Measurements from ENCODE around the gene CSTPP1.
"Not testable (repeated sequence)": the region's sequence is repeated elsewhere in the genome, so short reads cannot be mapped to it uniquely, and the experiment has no call there.

The CSTPP1 gene

DNA sequence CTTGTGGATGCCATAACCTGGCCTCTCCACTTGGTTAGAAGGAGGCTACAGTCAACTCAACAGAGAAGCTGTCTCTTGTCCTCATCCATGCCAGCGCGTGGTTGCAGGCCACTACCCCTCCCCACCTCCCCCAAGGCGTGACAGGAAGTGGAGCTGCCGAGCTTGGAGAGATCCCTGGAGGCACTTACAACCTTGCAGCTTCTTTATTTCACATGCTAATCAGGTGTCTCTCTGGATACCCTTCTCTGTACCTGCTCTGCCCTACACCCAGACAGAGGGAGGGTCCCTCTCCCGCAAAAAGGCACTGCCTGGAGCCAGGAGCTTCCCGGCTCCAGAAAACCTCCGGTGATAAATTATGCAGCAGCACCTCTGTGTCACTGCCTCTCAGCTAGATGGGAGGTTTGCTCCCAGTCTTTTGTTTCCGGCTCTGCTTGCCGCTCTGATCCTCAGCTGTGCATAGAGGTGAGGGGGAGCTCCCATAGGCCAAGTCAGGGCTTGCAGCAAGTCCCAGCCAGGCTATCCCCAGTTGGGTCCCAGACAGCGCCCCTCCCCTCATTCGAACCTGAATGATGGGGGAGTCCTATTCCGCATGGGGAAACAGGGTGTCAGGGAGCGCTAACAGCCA lies 23.9 kb upstream of the CSTPP1 start:
- DNase-seq (ENCODE audit: low read depth in 1 of 2, low spot score in 1 of 2): no peak

DNA sequence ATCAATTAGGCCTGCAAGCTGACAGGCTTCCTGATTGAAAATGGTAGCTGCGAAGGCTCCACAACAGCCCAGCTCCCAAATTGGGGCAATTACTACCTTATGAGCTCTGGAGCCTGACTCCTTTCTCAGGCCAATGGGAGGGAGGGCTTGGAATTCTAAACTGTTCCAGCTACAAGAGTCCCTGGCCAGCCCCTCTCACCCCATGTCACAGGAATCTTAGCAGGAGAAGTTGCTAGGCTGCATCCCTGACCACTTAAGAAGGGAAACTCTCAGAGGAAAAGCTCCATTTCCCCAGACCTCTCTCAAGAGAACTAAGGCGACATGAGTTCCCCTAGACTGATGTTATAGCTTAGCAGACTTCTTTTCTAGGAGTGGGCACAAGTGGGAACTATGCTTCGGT lies 23.1 kb upstream of the CSTPP1 start:
- DNase-seq (ENCODE audit: low read depth in 1 of 2, low spot score in 1 of 2): no peak

DNA sequence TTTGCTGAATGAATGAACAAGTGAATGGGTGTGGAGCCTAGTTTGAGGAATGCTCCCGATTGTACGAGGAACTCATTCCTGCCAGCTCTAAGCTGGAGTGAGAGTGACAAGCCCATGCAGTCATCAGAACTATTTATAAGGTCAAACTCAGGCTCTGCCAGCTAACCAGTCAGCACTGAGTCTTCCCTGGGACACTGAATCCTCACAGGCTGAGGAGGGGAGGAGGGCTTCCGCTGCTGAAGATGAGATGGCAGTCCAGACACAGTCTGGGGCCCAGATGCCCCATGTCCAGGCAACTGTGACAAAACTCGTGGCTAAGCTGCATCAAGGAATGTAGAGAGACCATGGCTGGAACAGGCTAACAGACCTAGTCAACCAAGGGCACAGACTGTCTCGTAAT lies 22.2 kb upstream of the CSTPP1 start:
- DNase-seq (ENCODE audit: low read depth in 1 of 2, low spot score in 1 of 2): no peak

- DNase-seq (ENCODE audit: low read depth in 1 of 2, low spot score in 1 of 2): no peak
Measured at GRCh38 chr11:46914910-46915309, 21.7 kb upstream of the CSTPP1 start.

DNA sequence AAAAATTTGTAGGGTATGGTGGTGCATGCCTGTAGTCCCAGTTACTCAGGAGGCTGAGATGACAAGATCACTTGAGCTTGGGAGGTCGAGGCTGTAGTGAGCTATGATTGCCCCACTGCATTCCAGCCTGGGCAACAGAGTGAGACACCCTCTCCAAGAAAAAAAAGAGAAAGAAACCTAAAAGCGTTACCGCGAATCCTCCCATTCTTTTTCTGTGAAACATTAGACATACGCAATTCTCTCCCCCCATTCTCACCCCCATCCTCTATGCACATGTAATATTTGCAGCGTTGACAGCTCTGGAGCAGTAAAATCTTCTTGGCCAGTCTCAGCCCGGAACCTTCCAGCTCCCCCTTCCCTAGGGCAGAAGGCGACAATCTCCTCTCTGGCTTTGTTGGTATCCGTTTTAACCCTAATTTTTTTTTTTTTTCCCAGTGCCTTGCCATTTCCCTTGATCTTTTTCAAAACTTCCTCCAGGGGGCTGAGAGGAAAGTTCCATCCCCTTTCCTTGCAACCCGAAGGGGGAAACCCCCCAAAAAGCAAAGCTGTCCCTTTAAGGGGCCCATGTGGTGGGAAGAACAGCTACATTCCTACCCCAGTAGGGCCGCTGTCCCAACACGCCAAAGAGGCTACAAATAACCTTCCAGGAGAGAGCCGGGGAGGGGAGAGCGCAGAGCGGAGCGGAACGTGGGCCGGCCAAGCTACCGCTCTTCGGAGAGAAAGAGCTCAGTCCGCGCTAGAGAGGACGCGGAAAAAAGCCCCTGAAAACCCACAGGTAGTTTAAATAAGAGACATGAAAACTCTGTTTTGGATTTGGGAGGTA lies 20.1 kb upstream of the CSTPP1 start:
- DNase-seq (ENCODE audit: low read depth in 1 of 2, low spot score in 1 of 2): no peak

- DNase-seq (ENCODE audit: low read depth in 1 of 2, low spot score in 1 of 2): no peak
Measured at GRCh38 chr11:46917109-46917761, 19.3 kb upstream of the CSTPP1 start.

DNA sequence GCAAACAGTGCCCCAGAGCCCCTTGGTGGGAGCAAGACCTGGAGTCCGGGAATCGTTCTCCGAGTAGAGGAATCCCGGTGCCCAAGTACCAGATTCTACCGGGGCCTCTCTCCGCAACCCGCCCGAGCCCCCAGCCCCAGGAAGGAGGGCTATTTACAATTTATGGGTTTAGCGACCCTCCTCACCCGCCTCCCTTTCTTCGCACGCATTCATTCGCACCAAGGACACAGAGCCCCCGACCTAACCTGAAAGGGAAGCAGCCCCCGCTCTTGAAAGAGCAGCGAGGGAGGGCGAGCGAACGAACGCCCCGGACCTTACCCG lies 18.8 kb upstream of the CSTPP1 start:
- DNase-seq (ENCODE audit: low read depth in 1 of 2, low spot score in 1 of 2): no peak

- DNase-seq (ENCODE audit: low read depth in 1 of 2, low spot score in 1 of 2): no peak
Measured at GRCh38 chr11:46918083-46918787, 18.3 kb upstream of the CSTPP1 start, which contains the start of gene LRP4. LRP4 (minus strand) TSS chr11:46918550; CDS start chr11:46918379, 171 bp downstream.

DNA sequence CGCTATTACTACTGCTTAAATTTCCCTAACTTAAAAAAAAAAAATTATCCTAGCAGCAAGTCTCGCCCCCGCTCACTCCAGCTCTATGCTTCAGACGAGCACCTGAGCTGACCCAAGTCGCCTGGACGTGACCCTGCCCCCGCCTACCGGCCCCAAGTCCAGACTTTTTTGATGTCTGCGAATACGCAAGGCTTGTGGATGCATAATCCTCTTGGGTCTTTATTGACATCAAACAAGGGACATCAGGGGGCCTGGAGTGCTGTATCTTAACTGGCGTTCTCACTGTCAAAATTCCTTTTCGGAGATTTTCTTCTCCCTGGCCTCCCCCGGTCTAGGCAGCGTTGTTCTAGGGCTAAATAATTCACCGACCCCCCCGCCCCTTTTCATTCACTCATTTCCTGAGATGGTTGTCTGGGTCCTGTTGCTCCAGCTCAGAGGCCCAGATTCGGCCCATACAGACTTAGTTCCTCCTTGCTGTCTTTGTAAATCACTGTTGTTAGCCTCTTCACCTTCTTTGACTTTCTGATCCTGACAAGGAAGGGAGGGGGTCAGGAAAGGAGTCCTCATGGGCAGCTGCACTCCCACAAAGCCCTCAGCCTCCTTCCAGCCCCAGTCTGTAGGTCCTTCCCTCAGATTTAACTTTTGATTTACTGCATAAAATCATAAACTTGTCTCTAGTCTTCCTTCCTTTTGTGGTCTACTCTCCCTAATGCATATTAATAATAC lies 17.6 kb upstream of the CSTPP1 start:
- DNase-seq (ENCODE audit: low read depth in 1 of 2, low spot score in 1 of 2): no peak

GRCh38 chr11:46920755-46921154 lies 15.8 kb upstream of the CSTPP1 start:
- DNase-seq (ENCODE audit: low read depth in 1 of 2, low spot score in 1 of 2): no peak

- not testable (repeated sequence) for DNase-seq (ENCODE audit: low read depth in 1 of 2, low spot score in 1 of 2)
Measured at GRCh38 chr11:46927928-46928327, 8.6 kb upstream of the CSTPP1 start.

DNA sequence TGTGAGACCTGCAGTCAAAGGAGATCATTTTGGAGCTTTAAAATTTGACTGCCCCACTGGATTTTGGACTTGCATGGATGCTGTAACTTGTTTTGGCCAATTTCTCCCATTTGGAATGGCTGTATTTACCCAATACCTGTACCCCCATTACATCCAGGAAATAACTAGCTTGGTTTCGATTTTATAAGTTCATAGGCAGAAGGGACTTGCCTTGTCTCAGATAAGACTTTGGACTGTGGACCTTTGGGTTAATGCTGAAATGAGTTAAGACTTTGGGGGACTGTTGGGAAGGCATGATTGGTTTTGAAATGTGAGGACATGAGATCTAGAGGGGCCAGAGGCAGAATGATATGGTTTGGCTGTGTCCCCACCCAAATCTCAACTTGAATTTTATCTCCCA lies 7.9 kb upstream of the CSTPP1 start:
- DNase-seq (ENCODE audit: low read depth in 1 of 2, low spot score in 1 of 2): not testable (repeated sequence)

DNA sequence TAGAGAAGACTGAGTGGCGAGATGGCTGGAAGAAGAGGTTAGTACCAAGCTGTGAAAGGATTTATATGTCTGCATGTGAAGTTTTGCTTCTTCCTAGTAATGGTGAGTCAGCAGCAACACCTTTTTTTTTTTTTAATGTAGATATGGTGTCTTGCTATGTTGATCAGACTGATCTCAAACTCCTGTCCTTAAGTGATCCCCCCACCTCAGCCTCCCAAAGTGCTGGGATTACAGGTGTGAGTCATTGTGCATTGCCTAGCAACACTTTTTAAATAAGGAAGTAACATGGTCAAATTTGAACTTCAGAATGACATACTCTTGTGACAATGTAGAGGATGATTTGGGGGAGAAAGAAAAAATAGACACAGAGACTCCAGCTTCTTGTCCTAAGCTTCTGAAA lies 6.5 kb upstream of the CSTPP1 start:
- DNase-seq (ENCODE audit: low read depth in 1 of 2, low spot score in 1 of 2): no peak

DNA sequence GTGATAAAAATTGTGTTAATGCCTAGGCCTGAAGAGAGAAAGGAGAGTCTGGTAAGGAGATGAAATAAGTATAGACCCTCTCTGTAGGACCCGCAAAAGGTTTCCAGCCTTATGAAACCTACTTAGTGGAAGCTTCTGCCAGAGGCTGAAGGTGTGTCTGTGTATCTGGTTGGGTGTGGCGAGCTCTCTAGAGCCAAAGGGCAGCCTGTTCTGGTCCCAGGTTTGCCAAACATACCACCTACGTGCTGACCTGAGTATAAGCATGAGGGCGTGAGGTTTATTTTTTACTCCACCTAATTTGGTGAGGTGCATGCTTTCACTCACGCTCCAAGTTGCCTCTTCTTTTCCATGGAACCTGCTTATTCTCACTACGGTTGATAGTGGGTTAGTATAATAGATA lies 5.6 kb downstream of the CSTPP1 start:
- no peak for DNase-seq (ENCODE audit: low read depth in 1 of 2, low spot score in 1 of 2)

GRCh38 chr11:46944356-46945075 lies 8.0 kb downstream of the CSTPP1 start:
- no peak for DNase-seq (ENCODE audit: low read depth in 1 of 2, low spot score in 1 of 2)

GRCh38 chr11:46947399-46948077 lies 11.0 kb downstream of the CSTPP1 start:
- no peak for DNase-seq (ENCODE audit: low read depth in 1 of 2, low spot score in 1 of 2)

GRCh38 chr11:46948378-46949131 lies 12.0 kb downstream of the CSTPP1 start:
- no peak for DNase-seq (ENCODE audit: low read depth in 1 of 2, low spot score in 1 of 2)

- no peak for DNase-seq (ENCODE audit: low read depth in 1 of 2, low spot score in 1 of 2)
Measured at GRCh38 chr11:46949297-46949696, 12.7 kb downstream of the CSTPP1 start.

DNA sequence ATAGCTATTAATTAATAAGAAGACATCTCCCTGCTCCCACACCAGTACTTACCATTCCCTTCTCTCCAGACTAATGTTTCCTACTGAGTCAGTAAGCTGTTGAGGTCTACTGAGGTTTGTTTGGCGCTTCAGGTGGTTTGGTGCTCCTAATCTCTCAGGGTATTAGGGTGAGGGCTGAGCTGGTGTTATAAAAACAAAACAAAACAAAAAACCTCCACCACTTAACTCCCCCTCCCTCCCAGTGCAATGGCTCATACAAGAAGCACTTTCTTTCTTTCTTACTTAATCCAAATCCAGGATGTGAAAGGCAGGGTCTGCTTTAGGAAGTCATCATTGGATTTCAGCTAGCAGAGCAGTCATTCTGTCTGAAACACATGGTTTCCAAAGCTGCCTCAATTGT lies 15.3 kb downstream of the CSTPP1 start:
- DNase-seq (ENCODE audit: low read depth in 1 of 2, low spot score in 1 of 2): no peak
